Activated CD4-positive, alpha-beta memory T cell treated with anti-CD3 and anti-CD28 coated beads for 36 hours (primary cell): ENCODE results near the gene SNRNP48. TPM values are rescaled to one million over a fixed set of nuclear protein-coding genes. Genes with fewer than 3 reads are reported as not detected.

Experiments used
- CTCF ChIA-PET: fragments of 350-600 bp; sonication (Branson Sonifier 250); formaldehyde crosslinking; loops from one replicate; lab custom pipeline; 2021; ENCODE audit warnings: antibody characterized with exemption, inconsistent platforms; lab: Charles Lee
- POLR2A ChIA-PET: fragments of 350-600 bp; sonication (Branson Sonifier 250); formaldehyde crosslinking; loops from one replicate; lab custom pipeline; 2021; ENCODE audit warnings: antibody characterized with exemption; lab: Charles Lee
- DNase-seq: peaks from one replicate; pipeline ENCODE4 v3.0.0-alpha.2; 2020
- H3K27ac Mint-ChIP-seq: one replicate; pipeline ENCODE4 v1.8.0; 2021; ENCODE audit warnings: mixed read lengths
- H3K27me3 Mint-ChIP-seq: one replicate; pipeline ENCODE4 v1.8.0; 2021; ENCODE audit warnings: mixed read lengths
- H3K36me3 Mint-ChIP-seq: one replicate; pipeline ENCODE4 v1.8.0; 2021; ENCODE audit warnings: mixed read lengths
- H3K4me1 Mint-ChIP-seq: one replicate; pipeline ENCODE4 v1.8.0; 2021; ENCODE audit warnings: low read depth, mixed read lengths
- H3K4me3 Mint-ChIP-seq: one replicate; pipeline ENCODE4 v1.8.0; 2021; ENCODE audit warnings: mild to moderate bottlenecking, mixed read lengths
- H3K9me3 Mint-ChIP-seq: one replicate; pipeline ENCODE4 v1.8.0; 2021; ENCODE audit warnings: mixed read lengths
- intact Hi-C: fragments of 100-400 bp; cut with micrococcal nuclease; formaldehyde crosslinking; loops from one replicate; pipeline ENCODE4 v1.15.1; 2023
- total RNA-seq, 2 experiments: library from RNA; stranded (reverse); gene quantifications; one replicate each; pipeline ENCODE4 v1.2.3, GENCODE V29; 2021

SNRNP48 gene
- total RNA-seq, 2 experiments from 2014 or later, result 21.1 to 21.8 TPM

DNA sequence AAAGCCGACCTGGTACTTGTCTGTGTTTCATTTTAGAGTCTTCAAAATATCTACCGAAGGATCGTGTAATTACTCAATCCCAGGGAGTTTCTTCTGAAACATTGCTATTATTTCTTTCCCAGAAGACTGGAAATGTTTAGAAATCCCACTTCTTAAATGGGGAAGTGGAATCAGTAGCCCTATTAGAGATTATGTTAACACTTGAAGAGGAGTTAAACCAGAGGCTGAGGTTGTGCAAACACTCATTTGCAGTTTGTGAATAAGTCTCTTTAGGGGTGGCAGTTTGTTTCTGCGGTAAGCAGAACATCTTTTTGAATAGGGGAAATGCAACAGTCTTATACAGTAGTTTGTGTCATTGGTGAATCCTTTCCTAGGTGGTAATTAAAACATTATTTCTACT lies 27.2 kb upstream of the SNRNP48 start:
- H3K27ac Mint-ChIP-seq, result no peak overlapping the region

DNA sequence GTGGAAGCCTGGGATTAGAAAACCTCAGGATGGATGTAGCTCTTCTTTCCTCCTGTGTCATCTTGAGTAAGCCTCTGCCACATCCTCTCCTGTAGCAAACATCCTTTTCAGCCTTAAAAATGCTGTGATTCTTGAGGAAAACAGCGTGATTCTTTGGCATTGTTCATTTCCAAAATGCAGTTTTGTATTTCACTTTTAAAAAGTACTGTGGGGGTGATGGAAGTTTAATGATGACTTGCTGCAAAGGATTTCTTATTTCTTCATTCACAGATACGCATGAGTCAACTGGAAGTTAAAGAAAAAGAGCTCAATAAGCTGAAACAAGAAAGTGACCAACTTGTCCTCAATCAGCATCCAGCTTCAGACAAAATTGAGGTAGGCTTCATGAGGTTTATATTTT lies 23.9 kb upstream of the SNRNP48 start:
- Mint-ChIP-seq H3K36me3 (no peaks in the 10 kb centered on the region), H3K27me3 (peaks cover 44% of the 10 kb centered on the region), H3K4me3 (no peak overlapping the region), H3K4me1 (no peaks in the 10 kb centered on the region), H3K27ac (no peak overlapping the region), H3K9me3 (no peaks in the 10 kb centered on the region)
- intact Hi-C loops, result no loop called here
- POLR2A ChIA-PET, result no interaction called here
- CTCF ChIA-PET, result no interaction called here
- DNase-seq, result no peak

More for the DNA sequence above, 27.2 kb upstream of the SNRNP48 start:
- no peak for DNase-seq
- POLR2A ChIA-PET, result no interaction called here
- Mint-ChIP-seq H3K27me3 (peaks cover 31% of the 10 kb centered on the region), H3K9me3 (no peaks in the 10 kb centered on the region), H3K36me3 (no peaks in the 10 kb centered on the region), H3K4me1 (peaks cover 5% of the 10 kb centered on the region), H3K4me3 (no peak overlapping the region)
- intact Hi-C loops, result no loop called here
- CTCF ChIA-PET, result no interaction called here

DNA sequence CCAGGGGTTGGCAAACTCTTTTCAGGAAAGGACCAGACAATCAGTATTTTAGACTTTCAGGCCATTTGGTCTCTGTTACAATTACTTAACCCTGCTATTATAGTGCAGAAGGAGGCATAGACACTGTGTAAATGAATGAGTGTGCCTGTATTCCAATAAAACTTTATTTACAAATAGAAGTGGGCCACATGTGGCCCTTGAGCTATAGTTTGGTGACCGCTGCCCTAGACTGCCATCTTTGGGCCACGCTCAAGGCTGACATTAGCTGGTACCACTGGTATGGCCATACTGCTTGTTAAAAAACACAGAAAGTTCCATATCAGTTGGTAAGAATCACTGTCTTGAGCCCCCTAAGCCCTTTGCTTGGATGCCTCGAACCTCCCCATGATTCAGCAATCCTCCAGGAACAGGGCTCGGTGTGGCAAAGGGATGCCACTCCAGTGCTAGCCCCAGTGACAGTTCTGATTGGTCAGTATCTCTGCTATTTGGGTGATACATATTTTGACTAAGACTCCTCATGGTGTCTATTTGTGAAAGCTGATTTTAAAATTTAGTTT lies 23.3 kb upstream of the SNRNP48 start:
- no peaks in the 10 kb centered on the region for H3K9me3 Mint-ChIP-seq
- intact Hi-C loops, result no loop called here
- no peak for DNase-seq
- ChIA-PET CTCF (no interaction called here), POLR2A (no interaction called here)
- no peaks in the 10 kb centered on the region for H3K36me3 Mint-ChIP-seq
- H3K27ac Mint-ChIP-seq, result no peak overlapping the region
- no peaks in the 10 kb centered on the region for H3K4me1 Mint-ChIP-seq
- H3K27me3 Mint-ChIP-seq, result peaks cover 38% of the 10 kb centered on the region
- no peak overlapping the region for H3K4me3 Mint-ChIP-seq

DNA sequence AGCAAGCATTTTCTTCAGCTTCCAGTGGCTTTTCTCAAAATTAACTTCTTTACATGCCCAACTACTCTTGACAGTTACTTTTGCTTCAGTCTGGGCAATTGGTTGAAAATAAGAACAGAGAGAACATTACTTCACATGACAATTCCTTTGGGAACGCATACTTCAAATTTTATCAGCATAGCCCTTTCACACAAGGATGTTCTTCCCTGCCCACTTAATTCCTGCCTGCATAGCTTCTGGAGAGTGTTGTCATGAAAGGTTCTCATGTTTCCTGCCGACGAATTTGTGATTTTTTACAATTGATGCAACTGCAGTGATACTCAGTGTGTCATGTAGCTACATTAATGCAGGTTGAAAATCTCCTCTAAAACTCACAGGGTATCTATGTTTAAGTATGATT lies 22.0 kb upstream of the SNRNP48 start:
- intact Hi-C loops, result no loop called here
- POLR2A ChIA-PET, result no interaction called here
- peaks cover 31% of the 10 kb centered on the region for H3K27me3 Mint-ChIP-seq
- no peaks in the 10 kb centered on the region for H3K4me1 Mint-ChIP-seq
- H3K27ac Mint-ChIP-seq, result no peak overlapping the region
- H3K9me3 Mint-ChIP-seq, result no peaks in the 10 kb centered on the region
- DNase-seq, result no peak
- CTCF ChIA-PET, result no interaction called here
- no peak overlapping the region for H3K4me3 Mint-ChIP-seq
- no peaks in the 10 kb centered on the region for H3K36me3 Mint-ChIP-seq

GRCh38 chr6:7569082-7569481 lies 20.9 kb upstream of the SNRNP48 start:
- ChIA-PET POLR2A (no interaction called here), CTCF (no interaction called here)
- no peaks in the 10 kb centered on the region for H3K36me3 Mint-ChIP-seq
- H3K27ac Mint-ChIP-seq, result no peak overlapping the region
- H3K27me3 Mint-ChIP-seq, result peaks cover 31% of the 10 kb centered on the region
- H3K4me1 Mint-ChIP-seq, result no peaks in the 10 kb centered on the region
- no peak overlapping the region for H3K4me3 Mint-ChIP-seq
- intact Hi-C loops, result no loop called here
- no peak for DNase-seq
- no peaks in the 10 kb centered on the region for H3K9me3 Mint-ChIP-seq

DNA sequence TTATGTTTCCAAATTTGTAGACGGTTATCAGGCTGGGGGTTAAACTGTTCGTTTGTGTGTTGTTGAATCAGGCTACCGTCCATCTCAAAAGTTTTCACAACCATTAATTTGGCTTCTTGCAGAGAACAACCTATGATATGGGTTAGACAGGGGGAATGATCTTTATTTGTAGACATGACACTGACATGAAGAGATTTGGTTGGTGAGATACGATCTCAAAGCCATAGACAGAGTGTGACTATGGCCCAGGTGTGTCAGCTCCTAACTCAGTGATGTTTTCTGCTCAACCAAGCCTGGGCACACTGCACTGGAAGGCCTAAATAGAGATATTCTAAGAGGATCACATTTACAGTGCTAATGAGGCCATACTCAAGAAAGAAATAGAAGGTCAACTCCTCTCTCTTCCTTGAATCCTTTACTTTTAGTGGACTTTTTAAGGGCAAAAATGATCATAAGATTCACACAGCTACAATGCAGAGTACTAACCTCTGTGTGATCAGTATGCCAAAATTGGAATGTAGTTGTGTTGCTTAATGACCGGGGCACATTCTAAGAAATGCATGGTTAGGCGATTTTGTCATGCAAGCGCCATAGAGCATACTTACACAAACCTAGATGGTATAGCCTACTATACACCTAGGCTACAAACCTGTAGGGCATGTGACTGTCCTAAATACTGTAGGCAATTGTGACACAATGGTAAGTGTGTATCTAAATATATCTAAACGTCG lies 17.6 kb upstream of the SNRNP48 start:
- no peaks in the 10 kb centered on the region for H3K4me1 Mint-ChIP-seq
- H3K36me3 Mint-ChIP-seq, result no peaks in the 10 kb centered on the region
- H3K4me3 Mint-ChIP-seq, result no peak overlapping the region
- intact Hi-C loops, result no loop called here
- H3K27ac Mint-ChIP-seq, result no peak overlapping the region
- CTCF ChIA-PET, result no interaction called here
- H3K9me3 Mint-ChIP-seq, result no peaks in the 10 kb centered on the region
- peaks cover 26% of the 10 kb centered on the region for H3K27me3 Mint-ChIP-seq
- DNase-seq, result no peak
- POLR2A ChIA-PET, result no interaction called here

- peaks cover 16% of the 10 kb centered on the region for H3K27me3 Mint-ChIP-seq
- H3K4me3 Mint-ChIP-seq, result no peak overlapping the region
- H3K27ac Mint-ChIP-seq, result no peak overlapping the region
- no peak for DNase-seq
- ChIA-PET CTCF (no interaction called here), POLR2A (no interaction called here)
- no peaks in the 10 kb centered on the region for H3K9me3 Mint-ChIP-seq
- intact Hi-C loops, result no loop called here
- H3K36me3 Mint-ChIP-seq, result no peaks in the 10 kb centered on the region
- H3K4me1 Mint-ChIP-seq, result no peaks in the 10 kb centered on the region
Observed at GRCh38 chr6:7574500-7574899, 15.5 kb upstream of the SNRNP48 start.

- H3K27me3 Mint-ChIP-seq, result peaks cover 7% of the 10 kb centered on the region
- H3K27ac Mint-ChIP-seq, result no peak overlapping the region
- intact Hi-C loops, result no loop called here
- CTCF ChIA-PET, result no interaction called here
- H3K4me3 Mint-ChIP-seq, result no peak overlapping the region
- no peaks in the 10 kb centered on the region for H3K9me3 Mint-ChIP-seq
- POLR2A ChIA-PET, result no interaction called here
- DNase-seq, result no peak
- H3K4me1 Mint-ChIP-seq, result no peaks in the 10 kb centered on the region
- H3K36me3 Mint-ChIP-seq, result no peaks in the 10 kb centered on the region
Observed at GRCh38 chr6:7578516-7578915, 11.5 kb upstream of the SNRNP48 start.

GRCh38 chr6:7578931-7579330 lies 11.1 kb upstream of the SNRNP48 start:
- no peaks in the 10 kb centered on the region for H3K36me3 Mint-ChIP-seq

DNA sequence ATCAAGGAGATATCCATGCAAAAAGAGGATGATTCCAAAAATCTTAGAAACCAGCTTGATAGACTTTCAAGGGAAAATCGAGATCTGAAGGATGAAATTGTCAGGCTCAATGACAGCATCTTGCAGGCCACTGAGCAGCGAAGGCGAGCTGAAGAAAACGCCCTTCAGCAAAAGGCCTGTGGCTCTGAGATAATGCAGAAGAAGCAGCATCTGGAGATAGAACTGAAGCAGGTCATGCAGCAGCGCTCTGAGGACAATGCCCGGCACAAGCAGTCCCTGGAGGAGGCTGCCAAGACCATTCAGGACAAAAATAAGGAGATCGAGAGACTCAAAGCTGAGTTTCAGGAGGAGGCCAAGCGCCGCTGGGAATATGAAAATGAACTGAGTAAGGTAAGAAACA lies 10.1 kb upstream of the SNRNP48 start:
- no peaks in the 10 kb centered on the region for H3K9me3 Mint-ChIP-seq
- ChIA-PET CTCF (interaction anchor here (0.7 kb wide), 1 partner anchor 17 kb away, joined by 3 read pairs; no protein-coding TSS in a partner anchor), POLR2A (interaction anchor here (1.3 kb wide), 1 partner anchor 10 kb away, joined by 4 read pairs; the partner anchor contains the start of gene SNRNP48)
- no peaks in the 10 kb centered on the region for H3K36me3 Mint-ChIP-seq
- H3K27me3 Mint-ChIP-seq, result peaks cover 8% of the 10 kb centered on the region
- no peak for DNase-seq
- no peak overlapping the region for H3K27ac Mint-ChIP-seq
- intact Hi-C loops, result no loop called here
- no peaks in the 10 kb centered on the region for H3K4me1 Mint-ChIP-seq
- no peak overlapping the region for H3K4me3 Mint-ChIP-seq

More at GRCh38 chr6:7578931-7579330, 11.1 kb upstream of the SNRNP48 start:
- no peaks in the 10 kb centered on the region for H3K9me3 Mint-ChIP-seq
- no peak overlapping the region for H3K27ac Mint-ChIP-seq
- no peak for DNase-seq
- POLR2A ChIA-PET, result no interaction called here
- peaks cover 5% of the 10 kb centered on the region for H3K27me3 Mint-ChIP-seq
- CTCF ChIA-PET, result no interaction called here
- H3K4me1 Mint-ChIP-seq, result no peaks in the 10 kb centered on the region
- intact Hi-C loops, result no loop called here
- H3K4me3 Mint-ChIP-seq, result no peak overlapping the region

GRCh38 chr6:7580537-7580926 lies 9.5 kb upstream of the SNRNP48 start:
- Mint-ChIP-seq H3K27ac (no peak overlapping the region), H3K36me3 (no peaks in the 10 kb centered on the region), H3K4me3 (no peak overlapping the region), H3K27me3 (peaks cover 8% of the 10 kb centered on the region), H3K9me3 (no peaks in the 10 kb centered on the region), H3K4me1 (no peaks in the 10 kb centered on the region)
- no peak for DNase-seq
- ChIA-PET CTCF (no interaction called here), POLR2A (interaction anchor here (1.3 kb wide), 1 partner anchor 9 kb away, joined by 4 read pairs; the partner anchor contains the start of gene SNRNP48)
- intact Hi-C loops, result no loop called here

DNA sequence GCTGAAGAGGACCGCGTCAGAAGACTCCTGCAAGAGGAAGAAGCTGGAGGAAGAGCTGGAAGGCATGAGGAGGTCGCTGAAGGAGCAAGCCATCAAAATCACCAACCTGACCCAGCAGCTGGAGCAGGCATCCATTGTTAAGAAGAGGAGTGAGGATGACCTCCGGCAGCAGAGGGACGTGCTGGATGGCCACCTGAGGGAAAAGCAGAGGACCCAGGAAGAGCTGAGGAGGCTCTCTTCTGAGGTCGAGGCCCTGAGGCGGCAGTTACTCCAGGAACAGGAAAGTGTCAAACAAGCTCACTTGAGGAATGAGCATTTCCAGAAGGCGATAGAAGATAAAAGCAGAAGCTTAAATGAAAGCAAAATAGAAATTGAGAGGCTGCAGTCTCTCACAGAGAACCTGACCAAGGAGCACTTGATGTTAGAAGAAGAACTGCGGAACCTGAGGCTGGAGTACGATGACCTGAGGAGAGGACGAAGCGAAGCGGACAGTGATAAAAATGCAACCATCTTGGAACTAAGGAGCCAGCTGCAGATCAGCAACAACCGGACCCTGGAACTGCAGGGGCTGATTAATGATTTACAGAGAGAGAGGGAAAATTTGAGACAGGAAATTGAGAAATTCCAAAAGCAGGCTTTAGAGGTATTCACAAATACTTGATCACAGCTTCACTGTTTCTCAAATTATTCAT lies 8.9 kb upstream of the SNRNP48 start:
- Mint-ChIP-seq H3K4me3 (no peak overlapping the region), H3K36me3 (no peaks in the 10 kb centered on the region), H3K9me3 (no peaks in the 10 kb centered on the region), H3K27ac (no peak overlapping the region), H3K4me1 (no peaks in the 10 kb centered on the region), H3K27me3 (peaks cover 8% of the 10 kb centered on the region)
- intact Hi-C loops, result no loop called here
- ChIA-PET POLR2A (interaction anchor here (1.2 kb wide), 1 partner anchor 9 kb away, joined by 3 read pairs; the partner anchor contains the start of gene SNRNP48), CTCF (no interaction called here)
- no peak for DNase-seq
